GM23248 (cell line): ENCODE measurements around the gene ARL4C. TPM values are rescaled to one million over a fixed set of nuclear protein-coding genes. Genes with fewer than 3 reads are reported as not detected.

Experiments
- DNase-seq: peaks from one replicate; pipeline ENCODE4 v3.0.0-alpha.2; 2015
- H2AFZ ChIP-seq: fragments of 200-600 bp; sonication (generic); 2 replicates; pipeline ENCODE4 v1.6.1; 2016; ENCODE audit warnings: antibody characterized with exemption
- H3F3A ChIP-seq: fragments of 200-600 bp; sonication (generic); 2 replicates; pipeline ENCODE4 v1.6.1; 2016; ENCODE audit warnings: mild to moderate bottlenecking, antibody characterized with exemption, mixed run types; ENCODE audit not compliant: insufficient read depth
- H3K27ac ChIP-seq: fragments of 200-600 bp; sonication (generic); 2 replicates; pipeline ENCODE4 v1.5.1; 2016; ENCODE audit warnings: mild to moderate bottlenecking
- H3K27me3 ChIP-seq: fragments of 200-600 bp; sonication (generic); replicated peaks from 2 replicates; pipeline ENCODE4 v1.6.1; 2016; ENCODE audit warnings: mild to moderate bottlenecking; ENCODE audit not compliant: insufficient read depth
- H3K36me3 ChIP-seq: fragments of 200-600 bp; sonication (generic); 2 replicates; pipeline ENCODE4 v1.6.1; 2016; ENCODE audit warnings: low read depth, mild to moderate bottlenecking
- H3K4me1 ChIP-seq: fragments of 200-600 bp; sonication (generic); 2 replicates; pipeline ENCODE4 v1.6.1; 2016; ENCODE audit warnings: mild to moderate bottlenecking; ENCODE audit not compliant: insufficient read depth
- H3K4me2 ChIP-seq: fragments of 200-600 bp; sonication (generic); one replicate; pipeline ENCODE4 v1.6.1; 2016; ENCODE audit warnings: mild to moderate bottlenecking; ENCODE audit not compliant: unreplicated experiment
- H3K4me3 ChIP-seq: fragments of 200-600 bp; sonication (generic); 2 replicates; pipeline ENCODE4 v1.5.1; 2016; ENCODE audit warnings: mild to moderate bottlenecking
- H3K79me2 ChIP-seq: fragments of 200-600 bp; sonication (generic); 2 replicates; pipeline ENCODE4 v1.6.1; 2016; ENCODE audit warnings: mild to moderate bottlenecking; ENCODE audit not compliant: insufficient read depth
- H3K9ac ChIP-seq: fragments of 200-600 bp; sonication (generic); 2 replicates; pipeline ENCODE4 v1.6.1; 2016; ENCODE audit warnings: mild to moderate bottlenecking
- H3K9me2 ChIP-seq: fragments of 200-600 bp; sonication (generic); 2 replicates; pipeline ENCODE4 v1.6.1; 2016; ENCODE audit warnings: mixed run types, mild to moderate bottlenecking, moderate library complexity; ENCODE audit not compliant: insufficient read depth
- H3K9me3 ChIP-seq: fragments of 200-600 bp; sonication (generic); one replicate; pipeline ENCODE4 v1.6.1; 2017; ENCODE audit warnings: low read depth
- H4K20me1 ChIP-seq: fragments of 200-600 bp; sonication (generic); 2 replicates; pipeline ENCODE4 v1.6.0; 2016; ENCODE audit not compliant: insufficient read depth
- EZH2 ChIP-seq: fragments of 200-600 bp; sonication (generic); IDR thresholded peaks from 2 replicates; pipeline ENCODE4 v1.6.1; 2018; ENCODE audit warnings: antibody characterized with exemption, mild to moderate bottlenecking; ENCODE audit not compliant: insufficient read depth, poor library complexity, severe bottlenecking
- EZH2phosphoT487 ChIP-seq: fragments of 200-600 bp; sonication (generic); IDR thresholded peaks from 2 replicates; pipeline ENCODE4 v1.6.1; 2018; ENCODE audit warnings: antibody characterized with exemption, moderate library complexity, mild to moderate bottlenecking, low read depth; ENCODE audit not compliant: insufficient read depth
- WGBS, 2 experiments: methylation state at CpG; one replicate each; pipeline ENCODE4 v1.1.6; 2015 to 2017; ENCODE audit warnings: low lambda C conversion rate in 2 of 2, low coverage in 1 of 2; ENCODE audit errors: missing lambda C conversion rate in 2 of 2; 5-methylcytosine and 5-hydroxymethylcytosine counted together
- in situ Hi-C: fragments of 300-500 bp; cut with MboI; formaldehyde crosslinking; loops from 2 replicates; pipeline ENCODE4 v1.15.0; 2020
- polyA plus RNA-seq: library from polyadenylated mRNA; unstranded; fragments of >200 nt; fragmentation: Nextera tagmentation; extraction: Ambion mirVana; gene quantifications from 2 replicates; pipeline ENCODE4 v1.2.1, GENCODE V29; 2016
- total RNA-seq: library from RNA; depleted of rRNA; stranded (reverse); fragments of >200 nt; shearing (Covaris generic); gene quantifications from 2 replicates; pipeline ENCODE4 v1.2.3, GENCODE V29; 2014

ARL4C gene
- total and polyA plus RNA-seq, 2 experiments from 2014 or later = 1.4 to 4.8 TPM

- WGBS, 2 experiments = 12 to 18% methylated on average over 13 of the region's 13 CpGs
- TF ChIP-seq EZH2 (no peak), EZH2phosphoT487 (no peak)
- no peaks in the 10 kb centered on the region for H3K9me2 ChIP-seq
- no peaks in the 10 kb centered on the region for H3F3A ChIP-seq
- H3K27me3 ChIP-seq = peaks cover 50% of the 10 kb centered on the region
- H2AFZ ChIP-seq = no peak overlapping the region
- H3K4me2 ChIP-seq = no peak overlapping the region
- H4K20me1 ChIP-seq = no peaks in the 10 kb centered on the region
- no peaks in the 10 kb centered on the region for H3K79me2 ChIP-seq
- H3K36me3 ChIP-seq = no peaks in the 10 kb centered on the region
- no peak for DNase-seq
- no peaks in the 10 kb centered on the region for H3K9me3 ChIP-seq
- in situ Hi-C loops = no loop called here
- H3K9ac ChIP-seq = no peak overlapping the region
- H3K4me3 ChIP-seq = no peak overlapping the region
- H3K27ac ChIP-seq = no peak overlapping the region
- H3K4me1 ChIP-seq = no peaks in the 10 kb centered on the region
Measured at GRCh38 chr2:234536178-234536965, 39.5 kb upstream of the ARL4C start.

- Histone ChIP-seq H3K27me3 (peaks cover 50% of the 10 kb centered on the region), H3K9me2 (no peaks in the 10 kb centered on the region), H3F3A (no peaks in the 10 kb centered on the region), H3K36me3 (no peaks in the 10 kb centered on the region), H3K27ac (no peak overlapping the region), H3K4me1 (no peaks in the 10 kb centered on the region), H3K4me2 (no peak overlapping the region), H2AFZ (no peak overlapping the region), H3K9ac (no peak overlapping the region), H4K20me1 (no peaks in the 10 kb centered on the region), H3K79me2 (no peaks in the 10 kb centered on the region), H3K9me3 (no peaks in the 10 kb centered on the region), H3K4me3 (no peak overlapping the region)
- WGBS, 2 experiments = 41 to 48% methylated on average over 1 of the region's 1 CpG
- in situ Hi-C loops = no loop called here
- TF ChIP-seq EZH2phosphoT487 (no peak), EZH2 (no peak)
- no peak for DNase-seq
Measured at GRCh38 chr2:234535464-234535863, 38.6 kb upstream of the ARL4C start.

GRCh38 chr2:234534515-234534914 is 37.6 kb upstream of the ARL4C start:
- H3K27ac ChIP-seq = no peak overlapping the region
- TF ChIP-seq EZH2 (no peak), EZH2phosphoT487 (no peak)
- H3F3A ChIP-seq = no peaks in the 10 kb centered on the region
- in situ Hi-C loops = no loop called here
- H3K79me2 ChIP-seq = no peaks in the 10 kb centered on the region
- no peaks in the 10 kb centered on the region for H3K36me3 ChIP-seq
- DNase-seq = no peak
- no peak overlapping the region for H3K4me2 ChIP-seq
- H3K27me3 ChIP-seq = peaks cover 50% of the 10 kb centered on the region
- no peak overlapping the region for H3K4me3 ChIP-seq
- no peak overlapping the region for H3K9ac ChIP-seq
- no peaks in the 10 kb centered on the region for H3K9me2 ChIP-seq
- H2AFZ ChIP-seq = no peak overlapping the region
- 53 to 57% methylated on average over 8 of the region's 8 CpGs for WGBS, 2 experiments
- H4K20me1 ChIP-seq = no peaks in the 10 kb centered on the region
- H3K9me3 ChIP-seq = no peaks in the 10 kb centered on the region
- H3K4me1 ChIP-seq = no peaks in the 10 kb centered on the region

GRCh38 chr2:234533626-234534025 is 36.7 kb upstream of the ARL4C start:
- Histone ChIP-seq H3K9me3 (no peaks in the 10 kb centered on the region), H3K4me1 (no peaks in the 10 kb centered on the region), H3K4me2 (no peak overlapping the region), H4K20me1 (no peaks in the 10 kb centered on the region), H3K9me2 (no peaks in the 10 kb centered on the region), H3K36me3 (no peaks in the 10 kb centered on the region), H3K4me3 (no peak overlapping the region), H3K27me3 (peaks cover 49% of the 10 kb centered on the region), H3F3A (no peaks in the 10 kb centered on the region), H2AFZ (no peak overlapping the region), H3K9ac (no peak overlapping the region), H3K27ac (no peak overlapping the region), H3K79me2 (no peaks in the 10 kb centered on the region)
- WGBS, 2 experiments = 30 to 35% methylated on average over 9 of the region's 9 CpGs
- DNase-seq = no peak
- in situ Hi-C loops = no loop called here
- no peak for TF ChIP-seq EZH2
- TF ChIP-seq EZH2phosphoT487 = no peak
